ENCODE measurements around the gene SLC6A8. TPM values are rescaled to one million over a fixed set of nuclear protein-coding genes. Genes with fewer than 3 reads are reported as not detected.
A peak's percentile ranks its signal among the peaks of the same experiment; 100 is the strongest.

Gene SLC6A8
- total RNA-seq, 1 experiment from 2014 or later: 45.3 TPM

DNA sequence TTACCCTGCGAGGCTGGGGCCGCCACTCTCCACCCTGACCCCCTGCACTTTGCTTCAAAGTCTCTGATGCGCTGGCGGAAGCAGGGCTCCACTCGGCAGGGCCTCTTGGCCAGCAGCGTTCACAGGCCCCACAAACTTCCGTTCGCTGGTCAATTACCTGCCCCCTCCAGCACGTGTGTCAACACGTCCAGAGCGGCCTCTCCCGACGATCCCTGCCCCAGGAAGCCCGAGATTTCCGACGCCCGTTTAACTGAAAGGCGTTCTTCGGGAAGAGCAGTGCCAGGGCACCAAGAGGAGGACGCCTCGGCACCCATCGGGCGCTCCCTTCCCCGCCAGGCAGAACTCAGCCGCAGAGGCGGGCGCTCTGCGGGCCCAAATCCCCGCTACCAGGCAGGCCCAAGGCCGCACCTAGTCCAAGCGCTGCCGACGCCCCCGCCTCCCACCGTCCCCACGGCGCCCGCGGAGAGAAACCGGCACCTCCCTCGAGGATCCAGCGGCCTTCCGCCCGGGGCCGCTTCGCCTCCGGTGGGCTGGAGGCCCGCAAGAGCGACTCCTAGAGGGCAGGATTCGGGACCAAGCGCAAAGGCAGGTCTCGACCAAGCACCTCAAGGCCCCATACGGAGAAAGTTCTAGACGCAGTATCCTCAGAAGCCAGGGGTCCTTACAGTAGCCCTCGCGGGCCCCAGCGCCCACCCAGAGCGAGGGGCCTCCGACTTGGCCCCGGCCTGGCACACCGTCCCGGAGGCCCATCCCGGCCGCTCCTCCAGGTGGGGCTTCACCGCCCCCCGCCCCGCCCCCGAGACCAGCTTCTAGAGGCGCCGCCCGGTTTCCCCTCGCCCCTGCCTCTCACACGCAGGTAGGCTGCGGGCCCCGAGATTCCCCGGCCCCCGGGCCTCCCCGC lies 35.9 kb downstream of the SLC6A8 start:
- Histone ChIP-seq H4K20me1 (ENCODE audit: low read length) (peaks cover 17% of the 10 kb centered on the region; the same call in 1 of the 2 replicates), H3K9ac (ENCODE audit: low read length) (peak overlapping the region; percentile 97), H3K9me3 (ENCODE audit: low read length) (no peaks in the 10 kb centered on the region), H3K27me3 (ENCODE audit: low read length) (no peaks in the 10 kb centered on the region), H3K79me2 (ENCODE audit: low read length) (peaks cover 93% of the 10 kb centered on the region), H3K9me2 (replicated peaks; ENCODE audit: low read length) (no peaks in the 10 kb centered on the region), H3K36me3 (ENCODE audit: low read depth, low read length) (peaks cover 27% of the 10 kb centered on the region), H3K4me3 (ENCODE audit: low read length) (peak overlapping the region; percentile 92), H2AFZ (ENCODE audit: low read length) (no peak overlapping the region), H3K27ac (ENCODE audit: low read length) (peak overlapping the region; percentile 92), H3K4me2 (ENCODE audit: low read length) (peak overlapping the region; percentile 93), H3F3A (ENCODE audit: low read length, unreplicated experiment) (no peaks in the 10 kb centered on the region), H3K4me1 (ENCODE audit: insufficient read depth, low read length) (peaks cover 31% of the 10 kb centered on the region)
- peak; percentile 8 for ATAC-seq
- DNase-seq: peak; percentile 37
- BruUV-seq (replicated peaks): no TSS peak
- TF ChIP-seq EZH2phosphoT487 (IDR thresholded peaks at IDR 0.05; ENCODE audit: borderline replicate concordance, low read length): no peak
- TF ChIP-seq, protein P1, sequence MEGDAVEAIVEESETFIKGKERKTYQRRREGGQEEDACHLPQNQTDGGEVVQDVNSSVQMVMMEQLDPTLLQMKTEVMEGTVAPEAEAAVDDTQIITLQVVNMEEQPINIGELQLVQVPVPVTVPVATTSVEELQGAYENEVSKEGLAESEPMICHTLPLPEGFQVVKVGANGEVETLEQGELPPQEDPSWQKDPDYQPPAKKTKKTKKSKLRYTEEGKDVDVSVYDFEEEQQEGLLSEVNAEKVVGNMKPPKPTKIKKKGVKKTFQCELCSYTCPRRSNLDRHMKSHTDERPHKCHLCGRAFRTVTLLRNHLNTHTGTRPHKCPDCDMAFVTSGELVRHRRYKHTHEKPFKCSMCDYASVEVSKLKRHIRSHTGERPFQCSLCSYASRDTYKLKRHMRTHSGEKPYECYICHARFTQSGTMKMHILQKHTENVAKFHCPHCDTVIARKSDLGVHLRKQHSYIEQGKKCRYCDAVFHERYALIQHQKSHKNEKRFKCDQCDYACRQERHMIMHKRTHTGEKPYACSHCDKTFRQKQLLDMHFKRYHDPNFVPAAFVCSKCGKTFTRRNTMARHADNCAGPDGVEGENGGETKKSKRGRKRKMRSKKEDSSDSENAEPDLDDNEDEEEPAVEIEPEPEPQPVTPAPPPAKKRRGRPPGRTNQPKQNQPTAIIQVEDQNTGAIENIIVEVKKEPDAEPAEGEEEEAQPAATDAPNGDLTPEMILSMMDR (conservative IDR thresholded peaks at IDR 0.05; ENCODE audit: low read depth, low read length): peak; percentile 51; the same call in 1 of the 2 replicates
- TF ChIP-seq EZH2 (IDR thresholded peaks at IDR 0.05; ENCODE audit: low read length, unreplicated experiment): no peak
- intact Hi-C loops (cut with micrococcal nuclease): loop anchor here (2.0 kb wide), 1 partner anchor 15 kb away; no protein-coding TSS in a partner anchor
- CTCF ChIA-PET: no interaction called here
- POLR2A ChIA-PET (ENCODE audit: unreplicated experiment): no interaction called here

DNA sequence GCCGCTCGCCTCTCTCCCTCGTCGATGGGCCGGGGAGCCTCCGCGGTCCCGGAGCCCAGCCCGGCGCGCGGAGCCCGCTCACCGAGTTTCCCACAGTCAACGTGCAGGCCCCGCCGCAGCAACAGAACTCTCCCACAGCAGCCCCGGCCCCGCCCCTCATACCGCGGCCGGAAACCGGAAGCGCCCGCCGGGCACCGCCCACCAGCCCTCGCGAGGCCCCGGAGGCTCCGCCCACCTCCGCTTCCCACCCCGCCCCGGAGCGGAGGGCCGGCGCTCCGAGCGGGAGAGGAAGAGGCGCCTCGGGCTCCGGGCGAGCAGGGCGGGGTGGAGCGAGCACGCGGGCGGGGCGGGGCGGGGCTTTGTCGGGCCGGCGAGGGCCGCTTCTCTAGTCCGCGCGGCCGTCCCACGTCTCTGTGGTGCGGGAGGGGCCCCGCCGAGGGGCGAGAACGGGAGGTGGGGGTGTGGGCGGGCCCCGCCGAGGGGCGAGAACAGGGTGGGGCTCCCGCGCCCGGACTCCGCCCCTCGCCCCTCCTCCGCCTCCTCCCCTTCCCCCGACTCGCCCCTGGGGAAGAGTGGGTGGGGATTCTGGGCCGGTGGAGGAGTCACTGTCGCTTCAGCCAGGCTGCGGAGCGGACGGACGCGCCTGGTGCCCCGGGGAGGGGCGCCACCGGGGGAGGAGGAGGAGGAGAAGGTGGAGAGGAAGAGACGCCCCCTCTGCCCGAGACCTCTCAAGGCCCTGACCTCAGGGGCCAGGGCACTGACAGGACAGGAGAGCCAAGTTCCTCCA lies 36.7 kb downstream of the SLC6A8 start, which contains the start of the genes ABCD1 and BCAP31:
TSS of gene ABCD1 (plus strand) at position 605 of the 787 bp plus-strand sequence. CDS start 411 bp downstream, outside the sequence.
TSS of gene BCAP31 (minus strand) at position 136 of the 787 bp plus-strand sequence. CDS start 1,143 bp downstream, outside the sequence.
- H3K9me3 ChIP-seq (ENCODE audit: low read length): no peaks in the 10 kb centered on the region
- intact Hi-C loops (cut with micrococcal nuclease): no loop called here
- H3K9ac ChIP-seq (ENCODE audit: low read length): peak within 1 kb of the TSS; percentile 97
- no peaks in the 10 kb centered on the region for H3K9me2 ChIP-seq (replicated peaks; ENCODE audit: low read length)
- TF ChIP-seq, protein P1 (conservative IDR thresholded peaks at IDR 0.05; ENCODE audit: low read depth, low read length): no peak
- no peak for TF ChIP-seq EZH2phosphoT487 (IDR thresholded peaks at IDR 0.05; ENCODE audit: borderline replicate concordance, low read length)
- no peak for TF ChIP-seq EZH2 (IDR thresholded peaks at IDR 0.05; ENCODE audit: low read length, unreplicated experiment)
- peaks cover 31% of the 10 kb centered on the region for H3K4me1 ChIP-seq (ENCODE audit: insufficient read depth, low read length)
- no peaks in the 10 kb centered on the region for H3K27me3 ChIP-seq (ENCODE audit: low read length)
- H3K4me2 ChIP-seq (ENCODE audit: low read length): peak within 1 kb of the TSS; percentile 98
- BruUV-seq (replicated peaks): no TSS peak
- peak within 1 kb of the TSS; percentile 92 for H3K4me3 ChIP-seq (ENCODE audit: low read length)
- peaks cover 19% of the 10 kb centered on the region for H3K36me3 ChIP-seq (ENCODE audit: low read depth, low read length)
- H3K27ac ChIP-seq (ENCODE audit: low read length): peak within 1 kb of the TSS; percentile 92
- peak; percentile 45 for ATAC-seq
- no peaks in the 10 kb centered on the region for H3F3A ChIP-seq (ENCODE audit: low read length, unreplicated experiment)
- CTCF ChIA-PET: no interaction called here
- H4K20me1 ChIP-seq (ENCODE audit: low read length): peaks cover 15% of the 10 kb centered on the region; the same call in 1 of the 2 replicates
- DNase-seq: peak; percentile 91
- 0 out of 2 replicates have a peak within 1 kb of the TSS, but pooled peaks have one; percentile 34 for H2AFZ ChIP-seq (ENCODE audit: low read length)
- POLR2A ChIA-PET (ENCODE audit: unreplicated experiment): no interaction called here
- H3K79me2 ChIP-seq (ENCODE audit: low read length): peaks cover 93% of the 10 kb centered on the region
